Sigmoid colon (tissue), 7 donors: Measurements from ENCODE around the gene ARHGEF11. TPM values are rescaled to one million over a fixed set of nuclear protein-coding genes. Genes with fewer than 3 reads are reported as not detected.

Experiments
- DNase-seq: peaks from one replicate; pipeline ENCODE4 v3.0.0-alpha.2; 2019
- H3K27ac ChIP-seq, 4 donors: fragments of 200-600 bp; sonication (generic); one replicate each; pipeline ENCODE4 v1.5.1; 2016 to 2019; ENCODE audit warnings: mild to moderate bottlenecking in 1 of 4
- H3K27me3 ChIP-seq, 3 donors: fragments of 200-600 bp; sonication (generic); one replicate each; pipeline ENCODE4 v1.5.1; 2019; ENCODE audit warnings: mild to moderate bottlenecking in 1 of 3
- H3K36me3 ChIP-seq, 4 donors: fragments of 200-600 bp; sonication (generic); one replicate each; pipeline ENCODE4 v1.5.1; 2016 to 2019
- H3K4me1 ChIP-seq, 4 donors: fragments of 200-600 bp; sonication (generic); one replicate each; pipeline ENCODE4 v1.5.1; 2017 to 2019
- H3K4me3 ChIP-seq, 4 donors: fragments of 200-600 bp; sonication (generic); one replicate each; pipeline ENCODE4 v1.5.1; 2017 to 2019; ENCODE audit warnings: mild to moderate bottlenecking in 2 of 4, moderate library complexity in 1 of 4
- H3K9me3 ChIP-seq, 4 donors: fragments of 200-600 bp in 3 of 4; sonication (generic) in 3 of 4; one replicate each; pipeline versions ENCODE4 v1.5.1 to v1.6.1; 2013 to 2019
- EP300 ChIP-seq, 4 donors: sonication (generic); formaldehyde crosslinking; IDR thresholded peaks; one replicate each; pipeline ENCODE4 v1.6.1; 2017; ENCODE audit warnings: antibody characterized with exemption in 4 of 4
- POLR2A ChIP-seq, 2 donors: fragments of 450-650 bp; IDR thresholded peaks; one replicate each; pipeline ENCODE4 v1.6.1; 2016; ENCODE audit warnings: antibody characterized with exemption in 2 of 2, mild to moderate bottlenecking in 2 of 2, moderate library complexity in 2 of 2
- POLR2AphosphoS5 ChIP-seq, 4 donors: sonication (generic); formaldehyde crosslinking; IDR thresholded peaks; one replicate each; pipeline ENCODE4 v1.6.1; 2017; ENCODE audit warnings: antibody characterized with exemption in 4 of 4
- WGBS, 2 donors: extraction: QIAGEN DNeasy Blood & Tissue Kit; methylation state at CpG; one replicate each; pipeline ENCODE4 v1.1.7; 2013; 5-methylcytosine and 5-hydroxymethylcytosine counted together
- intact Hi-C: fragments of 100-400 bp; cut with DNase I; formaldehyde crosslinking; loops from one replicate; pipeline ENCODE4 v1.15.1; 2023
- polyA plus RNA-seq, 3 donors: library from polyadenylated mRNA; stranded (reverse); fragments of 200-250 nt; gene quantifications; one replicate each; pipeline ENCODE4 v1.2.3, GENCODE V29; 2013
- total RNA-seq, 4 donors: library from RNA; depleted of rRNA; stranded (reverse); fragments of >200 nt; gene quantifications; one replicate each; pipeline ENCODE4 v1.1.0, GENCODE V29; 2016
- TF ChIP-seq, protein P1 (sequence below), 4 experiments: fragments of 450-650 bp in 3 of 4; fragments of 200-600 bp in 1 of 4; IDR thresholded peaks; one replicate each; pipeline ENCODE4 v1.5.1; 2016 to 2019; ENCODE audit warnings: antibody characterized with exemption in 4 of 4, mild to moderate bottlenecking in 3 of 4, moderate library complexity in 2 of 4
- donor health status: healthy with polysubstance abuse.
- donor health status: Bipolar disorder and iron deficiency.
- donor health status: healthy.

Gene ARHGEF11
- total and polyA plus RNA-seq, 7 donors, result 14.8 to 46.8 (median 27.5) TPM

DNA sequence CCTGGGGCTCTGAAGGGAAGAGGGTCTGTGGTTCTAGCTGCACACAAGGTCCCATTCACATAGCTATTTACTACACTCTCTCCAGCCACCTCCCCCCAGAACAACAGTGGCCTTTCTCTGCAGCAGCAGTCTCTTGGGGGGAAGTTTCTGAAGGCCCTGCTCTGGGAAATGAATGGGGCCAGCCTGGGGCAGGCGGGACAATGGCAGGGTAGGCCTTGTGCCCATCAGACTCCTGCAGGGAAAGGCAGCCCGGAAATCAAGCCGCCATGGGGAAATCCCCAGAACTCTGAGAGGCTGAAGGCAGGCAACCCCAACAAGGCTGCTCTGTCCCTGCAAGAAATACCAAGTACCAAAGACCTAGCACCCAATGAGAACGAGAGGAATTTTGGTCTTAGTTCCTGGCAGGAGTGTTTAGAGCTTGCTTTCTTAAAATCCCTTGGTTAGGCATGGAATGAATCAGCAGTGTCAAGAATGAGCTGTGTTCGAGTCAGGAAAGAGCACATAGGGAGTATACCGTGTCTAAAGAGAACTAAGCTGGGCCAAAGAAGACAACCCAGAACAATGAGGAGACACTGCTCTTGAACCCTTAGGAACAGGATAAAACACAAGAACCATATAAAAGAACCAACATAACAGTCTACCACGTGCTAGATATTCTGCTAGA, 11.3 kb downstream of the ARHGEF11 start:
- no peak overlapping the region for H3K27ac ChIP-seq
- peaks cover 0 to 36% (median 9%) of the 10 kb centered on the region in 4 donors for H3K4me1 ChIP-seq
- TF ChIP-seq POLR2A (IDR thresholded peaks at IDR 0.05) (no peak), POLR2AphosphoS5 (IDR thresholded peaks at IDR 0.05) (no peak), EP300 (IDR thresholded peaks at IDR 0.05) (no peak)
- TF ChIP-seq, protein P1, sequence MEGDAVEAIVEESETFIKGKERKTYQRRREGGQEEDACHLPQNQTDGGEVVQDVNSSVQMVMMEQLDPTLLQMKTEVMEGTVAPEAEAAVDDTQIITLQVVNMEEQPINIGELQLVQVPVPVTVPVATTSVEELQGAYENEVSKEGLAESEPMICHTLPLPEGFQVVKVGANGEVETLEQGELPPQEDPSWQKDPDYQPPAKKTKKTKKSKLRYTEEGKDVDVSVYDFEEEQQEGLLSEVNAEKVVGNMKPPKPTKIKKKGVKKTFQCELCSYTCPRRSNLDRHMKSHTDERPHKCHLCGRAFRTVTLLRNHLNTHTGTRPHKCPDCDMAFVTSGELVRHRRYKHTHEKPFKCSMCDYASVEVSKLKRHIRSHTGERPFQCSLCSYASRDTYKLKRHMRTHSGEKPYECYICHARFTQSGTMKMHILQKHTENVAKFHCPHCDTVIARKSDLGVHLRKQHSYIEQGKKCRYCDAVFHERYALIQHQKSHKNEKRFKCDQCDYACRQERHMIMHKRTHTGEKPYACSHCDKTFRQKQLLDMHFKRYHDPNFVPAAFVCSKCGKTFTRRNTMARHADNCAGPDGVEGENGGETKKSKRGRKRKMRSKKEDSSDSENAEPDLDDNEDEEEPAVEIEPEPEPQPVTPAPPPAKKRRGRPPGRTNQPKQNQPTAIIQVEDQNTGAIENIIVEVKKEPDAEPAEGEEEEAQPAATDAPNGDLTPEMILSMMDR (IDR thresholded peaks at IDR 0.05), result no peak
- H3K36me3 ChIP-seq, result no peaks in the 10 kb centered on the region
- no peak for DNase-seq
- WGBS, 2 donors, result 87 to 88% methylated on average over 7 of the region's 7 CpGs
- no peak overlapping the region for H3K4me3 ChIP-seq
- H3K9me3 ChIP-seq, result no peaks in the 10 kb centered on the region
- intact Hi-C loops, result no loop called here
- H3K27me3 ChIP-seq, result no peaks in the 10 kb centered on the region

DNA sequence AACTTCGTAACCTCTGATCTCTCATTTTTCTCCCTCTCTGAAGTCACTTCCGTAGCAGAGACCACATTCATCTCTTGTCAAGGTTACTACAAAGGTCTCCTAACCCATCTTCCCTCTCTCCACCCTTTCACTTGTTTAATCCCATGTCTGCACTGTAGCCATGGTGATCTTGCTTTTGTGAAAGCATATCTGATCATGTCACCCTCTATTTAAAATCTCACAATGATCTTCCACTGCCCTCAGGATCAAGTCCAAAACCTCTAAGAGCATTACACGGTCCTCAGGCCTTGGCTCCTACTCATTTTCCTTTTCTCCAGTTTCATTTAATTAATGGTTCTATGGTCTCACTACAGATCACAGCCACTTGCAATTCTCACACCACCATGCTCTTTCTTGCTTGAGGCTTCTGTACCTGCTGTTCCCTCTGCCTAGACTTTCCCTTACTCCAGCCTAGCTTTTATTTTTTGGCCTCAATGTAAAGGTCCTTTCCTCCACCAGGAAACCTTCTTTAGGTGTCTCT, 12.1 kb downstream of the ARHGEF11 start:
- H3K27me3 ChIP-seq, result no peaks in the 10 kb centered on the region
- H3K9me3 ChIP-seq, result no peaks in the 10 kb centered on the region
- WGBS, 2 donors, result 84 to 89% methylated on average over 3 of the region's 3 CpGs
- no peaks in the 10 kb centered on the region for H3K36me3 ChIP-seq
- intact Hi-C loops, result no loop called here
- H3K27ac ChIP-seq, result no peak overlapping the region
- H3K4me1 ChIP-seq, result peaks cover 0 to 27% (median 9%) of the 10 kb centered on the region in 4 donors
- H3K4me3 ChIP-seq, result no peak overlapping the region
- DNase-seq, result no peak
- TF ChIP-seq POLR2AphosphoS5 (IDR thresholded peaks at IDR 0.05), result no peak
- TF ChIP-seq, protein P1 (IDR thresholded peaks at IDR 0.05), result no peak
- no peak for TF ChIP-seq EP300 (IDR thresholded peaks at IDR 0.05)
- no peak for TF ChIP-seq POLR2A (IDR thresholded peaks at IDR 0.05)

DNA sequence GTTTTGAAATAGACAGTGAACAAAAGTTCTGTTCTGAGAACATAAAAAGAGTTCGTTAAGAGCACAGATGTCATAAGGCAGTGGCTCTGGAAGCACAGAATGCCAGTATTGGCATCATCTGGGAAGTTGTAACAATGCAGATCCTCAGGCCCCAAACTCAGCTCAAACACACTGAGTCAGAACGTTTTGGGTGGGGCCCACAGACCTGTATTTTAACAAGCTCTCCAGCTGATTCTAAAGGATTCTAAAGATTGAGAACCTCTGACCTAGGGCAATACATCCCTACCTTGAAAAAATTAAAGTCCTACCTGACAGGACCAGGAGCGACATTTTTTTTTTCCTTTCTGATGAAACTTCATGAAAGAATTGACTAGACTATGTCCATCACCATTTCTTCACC, 13.2 kb downstream of the ARHGEF11 start:
- Histone ChIP-seq H3K36me3 (no peaks in the 10 kb centered on the region), H3K9me3 (no peaks in the 10 kb centered on the region), H3K27me3 (no peaks in the 10 kb centered on the region), H3K4me3 (no peak overlapping the region), H3K4me1 (peaks cover 0 to 33% (median 12%) of the 10 kb centered on the region in 4 donors), H3K27ac (no peak overlapping the region)
- intact Hi-C loops, result no loop called here
- DNase-seq, result no peak
- TF ChIP-seq POLR2A (IDR thresholded peaks at IDR 0.05) (no peak), EP300 (IDR thresholded peaks at IDR 0.05) (no peak), POLR2AphosphoS5 (IDR thresholded peaks at IDR 0.05) (no peak)
- TF ChIP-seq, protein P1 (IDR thresholded peaks at IDR 0.05), result no peak
- 56 to 73% methylated on average over 3 of the region's 3 CpGs for WGBS, 2 donors

DNA sequence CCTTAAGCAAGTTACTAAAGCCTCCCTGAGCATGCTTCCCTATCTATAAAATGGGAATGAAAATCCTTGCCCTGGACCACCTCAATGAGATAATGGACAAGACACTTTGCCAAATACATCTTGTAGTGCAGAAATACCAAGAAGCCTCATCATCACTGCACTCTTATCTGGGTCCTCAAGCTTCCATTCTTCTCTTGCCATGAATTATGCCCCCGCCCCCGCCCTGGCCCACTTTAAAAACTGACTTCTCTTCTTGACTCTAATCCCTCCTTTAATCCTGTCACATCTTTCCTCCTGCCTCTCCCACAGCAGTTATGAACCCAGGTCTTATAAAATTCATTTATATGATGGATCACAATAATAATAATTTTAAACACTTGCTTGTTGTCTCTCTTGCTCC, 14.8 kb downstream of the ARHGEF11 start:
- peaks cover 0 to 47% (median 22%) of the 10 kb centered on the region in 4 donors for H3K4me1 ChIP-seq
- no peaks in the 10 kb centered on the region for H3K9me3 ChIP-seq
- intact Hi-C loops, result no loop called here

DNA sequence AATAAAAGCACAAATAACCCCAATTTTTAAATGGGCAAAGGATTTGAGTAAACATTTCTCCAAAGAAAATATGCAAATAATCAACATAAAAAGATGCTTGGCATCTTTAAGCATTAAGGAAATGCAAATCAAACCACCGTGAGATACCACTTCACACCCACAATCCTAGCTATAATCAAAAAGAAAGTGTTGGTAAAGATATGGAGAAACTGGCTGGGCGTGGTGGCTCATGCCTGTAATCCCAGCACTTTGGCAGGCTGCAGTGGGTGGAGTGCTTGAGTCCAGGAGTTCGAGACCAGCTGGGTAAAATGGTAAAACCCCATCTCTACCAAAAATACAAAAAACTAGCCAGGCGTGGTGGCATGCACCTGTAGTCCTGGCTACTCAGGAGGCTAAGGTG, 16.9 kb downstream of the ARHGEF11 start:
- Histone ChIP-seq H3K4me3 (no peak overlapping the region), H3K27me3 (no peaks in the 10 kb centered on the region), H3K27ac (no peak overlapping the region), H3K36me3 (no peaks in the 10 kb centered on the region), H3K9me3 (no peaks in the 10 kb centered on the region), H3K4me1 (peaks cover 0 to 43% (median 21%) of the 10 kb centered on the region in 4 donors)
- intact Hi-C loops, result no loop called here
- no peak for DNase-seq
- no peak for TF ChIP-seq EP300 (IDR thresholded peaks at IDR 0.05)
- no peak for TF ChIP-seq POLR2AphosphoS5 (IDR thresholded peaks at IDR 0.05)
- TF ChIP-seq, protein P1 (IDR thresholded peaks at IDR 0.05), result no peak
- WGBS, 2 donors, result 48 to 79% methylated on average over 4 of the region's 4 CpGs

More for the DNA sequence above, 14.8 kb downstream of the ARHGEF11 start:
- no peak for TF ChIP-seq POLR2A (IDR thresholded peaks at IDR 0.05)
- DNase-seq, result no peak
- Histone ChIP-seq H3K4me3 (no peak overlapping the region), H3K27me3 (no peaks in the 10 kb centered on the region), H3K27ac (no peak overlapping the region), H3K36me3 (no peaks in the 10 kb centered on the region)
- 93 to 97% methylated on average over 2 of the region's 2 CpGs for WGBS, 2 donors
